T47D (cell line): ENCODE results near the gene DBR1.
A peak's percentile ranks its signal among the peaks of the same experiment; 100 is the strongest.
"Not testable (repeated sequence)": the region's sequence is repeated elsewhere in the genome, so short reads cannot be mapped to it uniquely, and the experiment has no call there.

Experiments used
- DNase-seq, 2 experiments: peaks; one replicate each; pipeline versions ENCODE4 v3.0.0 to v3.0.0-alpha.2; 2011 to 2012; ENCODE audit warnings: low read depth in 1 of 2, low spot score in 1 of 2
- JUND ChIP-seq: IDR thresholded peaks from 2 replicates; pipeline ENCODE4 v1.6.1; 2012; ENCODE audit warnings: low read depth
- in situ Hi-C: cut with HindIII; loops from 2 replicates; pipeline ENCODE4 v1.10.0; 2016; ENCODE audit warnings: low sequenced_read_pairs, low pct_unique_long_range_greater_than_20kb

DBR1 gene

GRCh38 chr3:138172625-138173024 lies 2.1 kb downstream of the DBR1 start:
- DNase-seq: no peak
- in situ Hi-C loops: no loop called here

GRCh38 chr3:138165061-138165460 lies 9.7 kb downstream of the DBR1 start:
- no peak for TF ChIP-seq JUND
- in situ Hi-C loops: no loop called here
- no peak for DNase-seq

More at GRCh38 chr3:138172625-138173024, 2.1 kb downstream of the DBR1 start:
- no peak for TF ChIP-seq JUND

GRCh38 chr3:138157743-138158142 lies 17.0 kb downstream of the DBR1 start:
- DNase-seq: no peak
- no peak for TF ChIP-seq JUND
- in situ Hi-C loops: no loop called here

- in situ Hi-C loops: no loop called here
- no peak for TF ChIP-seq JUND
- no peak for DNase-seq
Measured at GRCh38 chr3:138154534-138154933, 20.2 kb downstream of the DBR1 start.

- TF ChIP-seq JUND: no peak
- DNase-seq: peak in 1 of 2 experiments; percentile 6
Measured at GRCh38 chr3:138148503-138148902, 26.2 kb downstream of the DBR1 start.

GRCh38 chr3:138142181-138142580 lies 32.5 kb downstream of the DBR1 start:
- in situ Hi-C loops, DNase-seq: not testable (repeated sequence)

More at GRCh38 chr3:138148503-138148902, 26.2 kb downstream of the DBR1 start:
- in situ Hi-C loops: no loop called here

GRCh38 chr3:138140940-138141339 lies 33.8 kb downstream of the DBR1 start:
- in situ Hi-C loops: no loop called here
- no peak for DNase-seq
- no peak for TF ChIP-seq JUND

GRCh38 chr3:138139691-138140090 lies 35.0 kb downstream of the DBR1 start:
- no peak for DNase-seq
- no peak for TF ChIP-seq JUND
- in situ Hi-C loops: no loop called here

GRCh38 chr3:138137861-138138260 lies 36.9 kb downstream of the DBR1 start:
- TF ChIP-seq JUND: no peak
- in situ Hi-C loops: no loop called here
- DNase-seq: no peak

GRCh38 chr3:138136201-138136600 lies 38.5 kb downstream of the DBR1 start:
- TF ChIP-seq JUND: no peak
- in situ Hi-C loops: no loop called here
- DNase-seq: no peak

GRCh38 chr3:138135833-138136194 lies 38.9 kb downstream of the DBR1 start:
- in situ Hi-C loops: no loop called here
- TF ChIP-seq JUND: no peak
- no peak for DNase-seq

- no peak for TF ChIP-seq JUND
- in situ Hi-C loops: no loop called here
- no peak for DNase-seq
Measured at GRCh38 chr3:138135146-138135832, 39.4 kb downstream of the DBR1 start.

- TF ChIP-seq JUND: no peak
- DNase-seq: no peak
- in situ Hi-C loops: no loop called here
Measured at GRCh38 chr3:138132239-138132638, 42.5 kb downstream of the DBR1 start, which contains the start of gene A4GNT. Gene A4GNT, minus strand, starts transcription at chr3:138132390. Its CDS starts 1,134 bp downstream, at chr3:138131256.
